Fibroblast of pulmonary artery (primary cell): Measurements from ENCODE around the gene AHR.

Experiments used
- DNase-seq: peaks from one replicate; pipeline ENCODE4 v3.0.0-alpha.2; 2010; ENCODE audit warnings: low read depth
- H3K4me3 ChIP-seq: replicated peaks from 2 replicates; pipeline ENCODE4 v1.5.1; 2011; ENCODE audit warnings: low read depth, mild to moderate bottlenecking, control low read depth, low read length, moderate library complexity
- CTCF ChIP-seq: IDR thresholded peaks from 2 replicates; pipeline ENCODE4 v1.5.1; 2011; ENCODE audit warnings: mild to moderate bottlenecking, control low read depth, low read length, inconsistent platforms; ENCODE audit errors: missing control alignments

The AHR gene

GRCh38 chr7:17298102-17298839, at the start of gene AHR:
AHR (plus strand) TSS chr7:17298652; CDS start chr7:17299265, 613 bp downstream.
- DNase-seq, result peak; percentile 97
- H3K4me3 ChIP-seq, result peak within 1 kb of the TSS; percentile 73
- no peak for TF ChIP-seq CTCF

GRCh38 chr7:17253885-17254284, 44.6 kb upstream of the AHR start:
- no peak overlapping the region for H3K4me3 ChIP-seq
- no peak for TF ChIP-seq CTCF
- DNase-seq, result no peak

- DNase-seq, result no peak
- TF ChIP-seq CTCF, result no peak
Measured at GRCh38 chr7:17255926-17256325, 42.5 kb upstream of the AHR start.

GRCh38 chr7:17256375-17256774, 42.1 kb upstream of the AHR start:
- no peak overlapping the region for H3K4me3 ChIP-seq
- TF ChIP-seq CTCF, result no peak
- no peak for DNase-seq

More at GRCh38 chr7:17255926-17256325, 42.5 kb upstream of the AHR start:
- H3K4me3 ChIP-seq, result no peak overlapping the region

- DNase-seq, result no peak
- no peak for TF ChIP-seq CTCF
- no peak overlapping the region for H3K4me3 ChIP-seq
Measured at GRCh38 chr7:17266565-17266964, 31.9 kb upstream of the AHR start.

GRCh38 chr7:17269341-17270221, 28.9 kb upstream of the AHR start:
- no peak overlapping the region for H3K4me3 ChIP-seq
- no peak for TF ChIP-seq CTCF
- DNase-seq, result no peak
